Stimulated activated CD4-positive, alpha-beta T cell treated with anti-CD3 and anti-CD28 coated beads, Interleukin-4, amount 100 ng/mL, for 1 hour (primary cell): ENCODE measurements around the gene AQP12A.
"Not testable (repeated sequence)": the region's sequence is repeated elsewhere in the genome, so short reads cannot be mapped to it uniquely, and the experiment has no call there.

Source experiments
- DNase-seq: peaks from one replicate; pipeline ENCODE4 v3.0.0-alpha.2; 2020

AQP12A gene

GRCh38 chr2:240691631-240692420, at the start of gene AQP12A:
AQP12A (plus strand) TSS chr2:240691866; CDS start chr2:240691914, 48 bp downstream.
- DNase-seq: not testable (repeated sequence)

GRCh38 chr2:240642061-240642805, 49.4 kb upstream of the AQP12A start:
- DNase-seq: no peak

- no peak for DNase-seq
These were observed 48.9 kb upstream of the AQP12A start for GRCh38 chr2:240642806-240643092.

- DNase-seq: no peak
These were observed 48.4 kb upstream of the AQP12A start for GRCh38 chr2:240643093-240643810.

GRCh38 chr2:240643811-240644150, 47.9 kb upstream of the AQP12A start:
- DNase-seq: no peak

GRCh38 chr2:240644171-240644651, 47.5 kb upstream of the AQP12A start:
- DNase-seq: no peak

- DNase-seq: no peak
These were observed 46.8 kb upstream of the AQP12A start for GRCh38 chr2:240644859-240645301.

GRCh38 chr2:240645346-240645745, 46.3 kb upstream of the AQP12A start:
- no peak for DNase-seq

GRCh38 chr2:240645801-240646175, 45.9 kb upstream of the AQP12A start:
- no peak for DNase-seq

GRCh38 chr2:240646176-240646899, 45.3 kb upstream of the AQP12A start:
- DNase-seq: no peak

GRCh38 chr2:240646900-240647502, 44.7 kb upstream of the AQP12A start:
- DNase-seq: no peak

- no peak for DNase-seq
These were observed 44.0 kb upstream of the AQP12A start for GRCh38 chr2:240647503-240648154.

GRCh38 chr2:240648155-240648649, 43.5 kb upstream of the AQP12A start:
- no peak for DNase-seq

- no peak for DNase-seq
These were observed 42.9 kb upstream of the AQP12A start for GRCh38 chr2:240648650-240649275.

GRCh38 chr2:240649331-240649730, 42.3 kb upstream of the AQP12A start:
- no peak for DNase-seq

GRCh38 chr2:240650254-240650965, 41.3 kb upstream of the AQP12A start:
- DNase-seq: no peak

GRCh38 chr2:240651185-240651584, 40.5 kb upstream of the AQP12A start:
- DNase-seq: no peak

- DNase-seq: no peak
These were observed 35.5 kb upstream of the AQP12A start for GRCh38 chr2:240655931-240656886.

GRCh38 chr2:240659883-240660282, 31.8 kb upstream of the AQP12A start:
- not testable (repeated sequence) for DNase-seq
